ENCODE data around the gene KSR1.

KSR1 gene

GRCh38 chr17:27475070-27475673 is 18.9 kb downstream of the KSR1 start:
- no peak overlapping the region for H3K4me3 ChIP-seq (ENCODE audit: low read length)
- no peaks in the 10 kb centered on the region for H3K9me3 ChIP-seq (ENCODE audit: insufficient read depth, low read depth, low read length)
- peaks cover 31% of the 10 kb centered on the region for H3K4me1 ChIP-seq (ENCODE audit: insufficient read depth, low read length)
- no peaks in the 10 kb centered on the region for H3K27me3 ChIP-seq (ENCODE audit: insufficient read depth, low read length)
- whole genome bisulfite sequencing: 97% methylated on average over 10 of the region's 10 CpGs
- H3K27ac ChIP-seq (ENCODE audit: low read depth, low read length): no peak overlapping the region
- no peak overlapping the region for H3K9ac ChIP-seq (ENCODE audit: low read depth, low read length)
- no peaks in the 10 kb centered on the region for H3K36me3 ChIP-seq (ENCODE audit: insufficient read depth, low read length)

- 82% methylated on average over 14 of the region's 14 CpGs for WGBS
- H3K27ac ChIP-seq (ENCODE audit: low read depth, low read length): no peak overlapping the region
Observed at GRCh38 chr17:27475981-27476895, 20.0 kb downstream of the KSR1 start.

GRCh38 chr17:27477050-27477888 is 21.0 kb downstream of the KSR1 start:
- no peak overlapping the region for H3K4me3 ChIP-seq (ENCODE audit: low read length)
- H3K27ac ChIP-seq (ENCODE audit: low read depth, low read length): no peak overlapping the region
- no peaks in the 10 kb centered on the region for H3K9me3 ChIP-seq (ENCODE audit: insufficient read depth, low read depth, low read length)
- 79% methylated on average over 8 of the region's 9 CpGs for WGBS
- no peaks in the 10 kb centered on the region for H3K36me3 ChIP-seq (ENCODE audit: insufficient read depth, low read length)
- H3K27me3 ChIP-seq (ENCODE audit: insufficient read depth, low read length): no peaks in the 10 kb centered on the region
- no peak overlapping the region for H3K9ac ChIP-seq (ENCODE audit: low read depth, low read length)
- H3K4me1 ChIP-seq (ENCODE audit: insufficient read depth, low read length): peaks cover 38% of the 10 kb centered on the region

More at GRCh38 chr17:27475981-27476895, 20.0 kb downstream of the KSR1 start:
- Histone ChIP-seq H3K36me3 (ENCODE audit: insufficient read depth, low read length) (no peaks in the 10 kb centered on the region), H3K4me1 (ENCODE audit: insufficient read depth, low read length) (peaks cover 39% of the 10 kb centered on the region), H3K9ac (ENCODE audit: low read depth, low read length) (no peak overlapping the region), H3K27me3 (ENCODE audit: insufficient read depth, low read length) (no peaks in the 10 kb centered on the region), H3K9me3 (ENCODE audit: insufficient read depth, low read depth, low read length) (no peaks in the 10 kb centered on the region), H3K4me3 (ENCODE audit: low read length) (no peak overlapping the region)

- no peak overlapping the region for H3K9ac ChIP-seq (ENCODE audit: low read depth, low read length)
- H3K4me3 ChIP-seq (ENCODE audit: low read length): no peak overlapping the region
Observed at GRCh38 chr17:27477971-27478684, 21.9 kb downstream of the KSR1 start.

GRCh38 chr17:27478901-27479538 is 22.8 kb downstream of the KSR1 start:
- Histone ChIP-seq H3K27me3 (ENCODE audit: insufficient read depth, low read length) (no peaks in the 10 kb centered on the region), H3K4me1 (ENCODE audit: insufficient read depth, low read length) (peaks cover 25% of the 10 kb centered on the region), H3K36me3 (ENCODE audit: insufficient read depth, low read length) (no peaks in the 10 kb centered on the region), H3K27ac (ENCODE audit: low read depth, low read length) (no peak overlapping the region; the same call in 1 of the 2 replicates), H3K9ac (ENCODE audit: low read depth, low read length) (no peak overlapping the region), H3K4me3 (ENCODE audit: low read length) (no peak overlapping the region), H3K9me3 (ENCODE audit: insufficient read depth, low read depth, low read length) (no peaks in the 10 kb centered on the region)
- WGBS: 89% methylated on average over 8 of the region's 10 CpGs

More at GRCh38 chr17:27477971-27478684, 21.9 kb downstream of the KSR1 start:
- Histone ChIP-seq H3K36me3 (ENCODE audit: insufficient read depth, low read length) (no peaks in the 10 kb centered on the region), H3K27ac (ENCODE audit: low read depth, low read length) (no peak overlapping the region), H3K4me1 (ENCODE audit: insufficient read depth, low read length) (peaks cover 33% of the 10 kb centered on the region), H3K27me3 (ENCODE audit: insufficient read depth, low read length) (no peaks in the 10 kb centered on the region), H3K9me3 (ENCODE audit: insufficient read depth, low read depth, low read length) (no peaks in the 10 kb centered on the region)
- 96% methylated on average over 8 of the region's 9 CpGs for WGBS

GRCh38 chr17:27479838-27480237 is 23.6 kb downstream of the KSR1 start:
- Histone ChIP-seq H3K27ac (ENCODE audit: low read depth, low read length) (no peak overlapping the region), H3K27me3 (ENCODE audit: insufficient read depth, low read length) (no peaks in the 10 kb centered on the region), H3K36me3 (ENCODE audit: insufficient read depth, low read length) (no peaks in the 10 kb centered on the region), H3K4me1 (ENCODE audit: insufficient read depth, low read length) (peaks cover 25% of the 10 kb centered on the region), H3K9ac (ENCODE audit: low read depth, low read length) (no peak overlapping the region), H3K4me3 (ENCODE audit: low read length) (no peak overlapping the region), H3K9me3 (ENCODE audit: insufficient read depth, low read depth, low read length) (no peaks in the 10 kb centered on the region)
- 65% methylated on average over 3 of the region's 3 CpGs for WGBS

- Histone ChIP-seq H3K27me3 (ENCODE audit: insufficient read depth, low read length) (no peaks in the 10 kb centered on the region), H3K4me1 (ENCODE audit: insufficient read depth, low read length) (peaks cover 25% of the 10 kb centered on the region), H3K27ac (ENCODE audit: low read depth, low read length) (no peak overlapping the region; the same call in 1 of the 2 replicates), H3K36me3 (ENCODE audit: insufficient read depth, low read length) (no peaks in the 10 kb centered on the region), H3K9me3 (ENCODE audit: insufficient read depth, low read depth, low read length) (no peaks in the 10 kb centered on the region), H3K4me3 (ENCODE audit: low read length) (no peak overlapping the region), H3K9ac (ENCODE audit: low read depth, low read length) (no peak overlapping the region)
- 91% methylated on average over 4 of the region's 4 CpGs for WGBS
Observed at GRCh38 chr17:27480699-27481098, 24.5 kb downstream of the KSR1 start.

- Histone ChIP-seq H3K27me3 (ENCODE audit: insufficient read depth, low read length) (no peaks in the 10 kb centered on the region), H3K9me3 (ENCODE audit: insufficient read depth, low read depth, low read length) (no peaks in the 10 kb centered on the region), H3K27ac (ENCODE audit: low read depth, low read length) (no peak overlapping the region), H3K9ac (ENCODE audit: low read depth, low read length) (no peak overlapping the region), H3K4me1 (ENCODE audit: insufficient read depth, low read length) (peaks cover 18% of the 10 kb centered on the region), H3K36me3 (ENCODE audit: insufficient read depth, low read length) (no peaks in the 10 kb centered on the region), H3K4me3 (ENCODE audit: low read length) (no peak overlapping the region)
- 96% methylated on average over 4 of the region's 4 CpGs for WGBS
Observed at GRCh38 chr17:27481327-27481726, 25.1 kb downstream of the KSR1 start.

GRCh38 chr17:27485125-27485524 is 28.9 kb downstream of the KSR1 start:
- H3K36me3 ChIP-seq (ENCODE audit: insufficient read depth, low read length): no peaks in the 10 kb centered on the region
- no peak overlapping the region for H3K9ac ChIP-seq (ENCODE audit: low read depth, low read length)
- H3K4me1 ChIP-seq (ENCODE audit: insufficient read depth, low read length): peaks cover 22% of the 10 kb centered on the region
- no peaks in the 10 kb centered on the region for H3K27me3 ChIP-seq (ENCODE audit: insufficient read depth, low read length)
- H3K4me3 ChIP-seq (ENCODE audit: low read length): no peak overlapping the region
- WGBS: 98% methylated on average over 2 of the region's 2 CpGs
- H3K27ac ChIP-seq (ENCODE audit: low read depth, low read length): no peak overlapping the region
- no peaks in the 10 kb centered on the region for H3K9me3 ChIP-seq (ENCODE audit: insufficient read depth, low read depth, low read length)

- 91% methylated on average over 8 of the region's 8 CpGs for WGBS
- Histone ChIP-seq H3K27ac (ENCODE audit: low read depth, low read length) (no peak overlapping the region), H3K9ac (ENCODE audit: low read depth, low read length) (no peak overlapping the region)
Observed at GRCh38 chr17:27485716-27486495, 29.7 kb downstream of the KSR1 start.

More at GRCh38 chr17:27485716-27486495, 29.7 kb downstream of the KSR1 start:
- H3K9me3 ChIP-seq (ENCODE audit: insufficient read depth, low read depth, low read length): no peaks in the 10 kb centered on the region
- H3K27me3 ChIP-seq (ENCODE audit: insufficient read depth, low read length): no peaks in the 10 kb centered on the region
- H3K4me1 ChIP-seq (ENCODE audit: insufficient read depth, low read length): peaks cover 26% of the 10 kb centered on the region
- H3K36me3 ChIP-seq (ENCODE audit: insufficient read depth, low read length): no peaks in the 10 kb centered on the region
- no peak overlapping the region for H3K4me3 ChIP-seq (ENCODE audit: low read length)
